ENCODE measurements around the gene BANP.
"Not testable (repeated sequence)": the region's sequence is repeated elsewhere in the genome, so short reads cannot be mapped to it uniquely, and the experiment has no call there.

Gene BANP

DNA sequence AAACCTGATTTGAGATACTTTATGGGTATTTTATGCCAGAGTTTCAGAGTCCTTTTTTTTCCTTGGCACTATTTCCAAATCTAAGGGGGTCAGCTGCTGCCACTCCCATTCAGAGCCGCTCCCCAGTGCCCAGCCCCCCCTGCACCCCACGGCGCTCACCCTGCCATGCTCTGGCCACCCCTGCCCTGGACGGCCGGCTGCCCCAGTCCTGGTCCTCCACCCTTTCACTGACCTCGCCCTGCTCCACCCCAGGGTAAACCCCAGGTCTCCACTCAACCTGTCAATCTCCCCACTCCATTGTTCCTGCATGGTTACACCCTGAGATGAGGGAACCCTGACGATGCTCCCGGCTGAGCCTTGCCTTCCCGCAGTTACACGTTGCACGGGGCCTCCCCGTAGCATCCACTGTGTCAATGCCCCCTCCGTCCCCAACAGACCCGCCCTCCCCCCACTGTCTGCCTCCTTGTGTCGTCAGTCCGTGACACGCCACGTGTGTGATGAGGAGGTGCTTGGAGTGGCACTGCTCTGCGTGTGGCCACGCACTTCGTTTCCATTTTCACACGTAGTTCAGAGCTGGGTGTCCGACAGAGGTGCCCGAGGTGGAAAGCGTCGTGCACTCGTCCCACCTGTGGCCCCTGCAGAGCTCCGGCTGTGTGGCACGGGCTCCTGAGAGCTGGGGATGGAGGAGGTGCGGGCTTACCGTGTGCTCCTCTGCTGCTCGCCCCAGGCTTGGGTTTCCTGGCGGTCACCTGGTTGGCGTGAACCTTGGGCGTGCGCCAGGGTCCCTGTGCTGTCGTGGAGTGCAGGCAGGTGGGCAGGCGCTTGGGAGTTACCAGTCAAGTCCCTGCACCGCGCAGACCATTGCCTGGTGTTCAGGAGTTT is 116.5 kb downstream of the BANP start:
- DNase-seq (ENCODE audit: low spot score): no peak

- DNase-seq (ENCODE audit: low spot score): no peak
Observed at GRCh38 chr16:88068476-88069396, 117.5 kb downstream of the BANP start.

DNA sequence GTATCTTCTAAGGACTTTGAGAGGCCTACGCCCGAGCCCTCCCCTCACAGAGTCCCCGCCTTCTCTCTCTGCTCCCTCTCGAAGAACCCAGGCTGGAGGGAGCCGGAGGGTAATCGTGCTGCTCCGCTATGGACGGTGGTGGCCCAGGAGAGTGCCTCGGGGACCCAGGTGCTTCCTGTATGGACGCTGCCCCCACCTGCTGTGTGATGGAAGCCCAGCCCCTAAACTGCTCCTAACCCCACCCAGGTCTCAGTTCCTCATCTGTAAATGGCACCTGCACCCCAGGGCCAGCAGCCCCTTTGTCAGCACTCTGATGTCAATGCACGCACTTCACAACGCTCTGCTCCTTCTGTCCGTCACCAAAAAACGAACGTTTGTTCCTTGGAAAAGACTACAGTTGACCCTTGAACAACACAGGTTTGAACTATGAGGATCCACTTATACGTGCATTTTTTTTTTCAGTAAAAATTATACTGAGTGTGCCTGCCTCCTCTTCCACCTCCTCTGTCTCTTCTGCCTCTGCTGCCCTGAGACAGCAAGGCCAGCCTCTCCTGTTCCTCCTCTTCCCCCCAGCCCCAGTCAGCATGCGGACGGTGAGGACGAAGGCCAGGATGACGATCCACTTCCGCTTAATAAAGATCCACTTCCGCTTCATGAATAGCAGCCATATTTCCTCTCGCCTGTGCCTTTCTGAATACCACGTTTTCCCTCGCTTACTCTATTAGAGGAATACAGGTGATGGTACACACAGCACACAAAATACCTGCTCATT is 118.3 kb downstream of the BANP start:
- no peak for DNase-seq (ENCODE audit: low spot score)

DNA sequence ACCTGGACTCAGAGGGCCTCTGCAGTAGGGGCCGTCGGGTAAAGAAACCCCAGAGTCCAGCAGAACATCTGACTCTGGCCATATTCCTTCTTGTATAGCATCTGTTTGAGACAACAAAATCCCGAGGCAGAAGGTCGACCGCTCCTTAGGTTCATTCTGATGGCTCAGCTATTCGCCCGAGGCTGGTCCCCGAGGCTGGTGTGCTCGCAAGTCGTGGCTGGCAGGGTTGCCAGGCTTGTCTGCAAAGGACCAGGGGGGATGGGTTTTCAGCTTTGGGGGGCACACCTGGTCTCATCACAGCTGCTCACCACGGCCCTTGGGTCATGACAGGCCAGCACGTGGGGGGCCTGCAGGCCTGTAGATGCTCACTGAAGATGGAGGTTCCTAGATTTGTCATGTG is 119.1 kb downstream of the BANP start:
- DNase-seq (ENCODE audit: low spot score): no peak

- no peak for DNase-seq (ENCODE audit: low spot score)
Observed at GRCh38 chr16:88070989-88071625, 119.9 kb downstream of the BANP start.

- no peak for DNase-seq (ENCODE audit: low spot score)
Observed at GRCh38 chr16:88071908-88072307, 120.7 kb downstream of the BANP start.

DNA sequence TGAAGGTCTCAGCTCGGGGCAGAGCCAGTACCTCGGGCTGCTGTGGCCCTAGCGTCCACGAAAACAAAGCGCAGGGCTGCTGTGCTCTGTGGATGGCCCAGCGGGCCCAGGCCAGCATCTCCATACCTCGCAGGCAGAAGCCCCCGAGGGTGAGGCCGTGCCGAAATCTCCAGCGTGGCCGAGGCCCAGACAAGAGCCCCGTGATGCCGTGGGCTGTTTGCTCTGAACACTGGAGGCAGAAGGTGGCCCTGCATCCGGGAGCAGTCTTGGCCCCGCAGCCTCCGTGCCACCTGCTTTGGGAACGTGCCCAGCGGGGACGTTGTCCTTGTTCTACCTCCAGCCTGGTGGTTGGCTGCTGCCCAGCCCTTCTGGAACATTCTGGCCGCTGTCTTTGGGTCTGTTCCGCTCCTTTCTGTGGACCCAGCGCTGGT is 121.4 kb downstream of the BANP start:
- DNase-seq (ENCODE audit: low spot score): no peak

GRCh38 chr16:88073201-88073721 is 122.0 kb downstream of the BANP start:
- DNase-seq (ENCODE audit: low spot score): no peak

DNA sequence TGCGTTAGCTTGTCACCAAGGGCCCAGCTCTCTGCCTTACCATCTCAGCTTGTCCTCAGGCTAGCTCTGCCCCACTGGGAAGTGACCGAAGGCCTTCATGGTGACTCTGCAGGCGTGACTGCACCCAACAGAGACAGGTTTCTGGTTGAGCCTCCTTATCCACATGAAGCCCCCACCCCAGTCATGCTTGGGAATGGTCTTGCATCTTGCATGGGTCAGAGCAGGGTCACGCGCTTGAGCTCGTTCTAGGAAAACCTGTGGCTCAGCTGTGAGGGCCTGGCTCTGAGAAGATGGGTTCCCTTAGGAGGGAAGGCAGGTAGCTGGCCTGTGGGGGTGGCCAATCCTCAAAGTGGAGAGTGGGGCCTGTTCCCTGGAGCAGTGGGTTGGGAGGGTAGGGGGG is 122.8 kb downstream of the BANP start:
- no peak for DNase-seq (ENCODE audit: low spot score)

DNA sequence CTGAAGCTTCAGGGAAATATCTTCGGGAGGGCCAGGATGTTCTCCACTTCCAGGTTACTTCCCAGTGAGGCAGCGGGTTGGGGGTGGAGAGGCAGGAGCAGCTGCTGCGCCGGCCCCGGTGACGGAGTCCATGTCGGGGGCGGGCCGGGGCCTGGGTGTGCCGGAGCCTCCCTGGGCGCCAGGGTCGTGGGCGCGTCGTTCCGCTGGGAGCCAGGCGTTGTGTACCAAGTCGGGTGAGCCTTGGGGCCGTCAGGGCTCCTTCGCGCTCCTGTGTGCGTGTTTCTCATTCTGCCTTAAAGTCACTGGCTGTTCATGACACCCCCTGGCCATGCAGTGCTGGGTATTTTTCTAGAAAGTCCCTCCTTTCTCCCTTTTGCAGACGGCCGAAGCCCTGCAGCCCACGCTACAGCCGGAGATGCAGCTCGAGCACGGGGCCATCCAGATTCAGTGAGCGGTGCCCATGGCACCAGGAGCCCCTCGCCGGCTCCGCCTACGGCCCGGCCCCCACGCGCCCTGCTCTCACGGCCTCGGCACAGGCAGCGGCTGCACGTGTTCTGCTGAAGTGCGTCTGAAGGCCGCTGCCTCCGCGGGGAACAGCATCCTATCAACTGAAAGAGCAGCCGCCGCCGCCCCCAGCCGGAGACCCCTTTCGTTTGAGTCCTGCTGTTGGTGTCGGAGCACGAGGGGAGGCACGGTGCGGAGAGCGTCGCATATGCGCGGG is 125.1 kb downstream of the BANP start:
- DNase-seq (ENCODE audit: low spot score): no peak

DNA sequence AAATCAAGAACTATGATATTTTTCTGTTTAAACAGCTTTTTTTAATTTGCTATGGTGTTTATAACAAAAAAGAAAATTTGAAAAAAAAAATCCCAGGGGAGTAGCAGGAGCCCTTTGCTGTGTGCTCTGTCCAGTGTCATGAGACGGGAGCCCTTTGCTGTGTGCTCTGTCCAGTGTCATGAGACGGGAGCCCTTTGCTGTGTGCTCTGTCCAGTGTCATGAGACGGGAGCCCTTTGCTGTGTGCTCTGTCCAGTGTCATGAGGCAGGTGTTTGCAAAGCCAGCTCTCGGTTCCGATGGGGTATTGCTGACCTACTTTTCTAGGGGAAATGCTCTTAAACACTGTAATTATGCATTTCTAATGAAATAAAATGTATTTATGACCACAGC is 125.7 kb downstream of the BANP start:
- DNase-seq (ENCODE audit: low spot score): not testable (repeated sequence)

GRCh38 chr16:88077328-88078108 is 126.3 kb downstream of the BANP start:
- no peak for DNase-seq (ENCODE audit: low spot score)

- no peak for DNase-seq (ENCODE audit: low spot score)
Observed at GRCh38 chr16:88078111-88078775, 127.0 kb downstream of the BANP start.

- DNase-seq (ENCODE audit: low spot score): no peak
Observed at GRCh38 chr16:88083582-88083981, 132.3 kb downstream of the BANP start.

GRCh38 chr16:88084881-88085280 is 133.6 kb downstream of the BANP start:
- DNase-seq (ENCODE audit: low spot score): peak; percentile 58

GRCh38 chr16:88086571-88087516 is 135.6 kb downstream of the BANP start:
- no peak for DNase-seq (ENCODE audit: low spot score)

- no peak for DNase-seq (ENCODE audit: low spot score)
Observed at GRCh38 chr16:88087517-88087877, 136.3 kb downstream of the BANP start.

DNA sequence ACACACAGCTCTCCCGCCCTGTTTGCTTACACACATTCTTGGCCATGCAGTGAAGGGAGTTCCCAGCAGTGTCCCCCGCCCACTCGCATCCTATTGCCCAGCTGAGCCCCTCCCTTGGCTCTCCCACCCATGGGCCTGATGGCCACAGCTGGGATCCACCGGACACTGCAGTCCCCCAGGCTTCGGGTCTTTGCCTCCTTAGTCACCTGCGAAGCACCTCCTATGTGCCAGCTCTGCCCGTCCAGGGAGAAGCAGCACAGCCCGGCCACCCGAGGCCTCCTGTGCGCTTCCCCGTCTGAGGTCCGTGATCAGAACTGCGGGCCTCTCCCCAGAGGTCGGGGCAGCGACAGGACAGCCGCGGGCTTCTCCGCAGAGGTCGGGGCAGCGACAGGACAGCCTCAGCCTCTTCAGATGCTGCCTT is 136.9 kb downstream of the BANP start:
- no peak for DNase-seq (ENCODE audit: low spot score)

Data from GM03348 (cell line).